SK-N-SH (cell line): Measurements from ENCODE around the gene ANKH. TPM values are rescaled to one million over a fixed set of nuclear protein-coding genes. Genes with fewer than 3 reads are reported as not detected.

Experiments used
- CTCF ChIA-PET: fragments of 300-600, 350-600 bp; formaldehyde crosslinking; extraction: SDS; loops from one replicate; lab custom pipeline; 2021; lab: Yijun Ruan, JAX
- POLR2A ChIA-PET: fragments of 350-600 bp; sonication (Branson Sonifier 250); formaldehyde crosslinking; extraction: SDS; loops from one replicate; lab custom pipeline; 2020; ENCODE audit warnings: antibody characterized with exemption, inconsistent platforms; lab: Yijun Ruan, JAX
- DNase-seq: peaks from one replicate; pipeline ENCODE4 v3.0.0; 2012
- H2AFZ ChIP-seq: fragments of 200-600 bp; sonication (generic); 2 replicates; pipeline ENCODE4 v1.8.1; 2016; ENCODE audit warnings: antibody characterized with exemption, mild to moderate bottlenecking, low read depth
- H3F3A ChIP-seq: fragments of 200-600 bp; sonication (generic); replicated peaks from 2 replicates; pipeline ENCODE3; 2016; ENCODE audit warnings: antibody characterized with exemption, mild to moderate bottlenecking; ENCODE audit not compliant: insufficient read depth
- H3K27ac ChIP-seq, 2 experiments: fragments of 200-500 bp in 1 of 2; fragments of 200-600 bp in 1 of 2; sonication (Bioruptor generic) in 1 of 2; sonication (generic), shearing (Covaris generic) in 1 of 2; 2 replicates each; pipeline versions ENCODE4 v1.5.1 to v1.6.1; 2014 to 2016; ENCODE audit warnings: low read depth in 2 of 2, inconsistent platforms in 1 of 2, low read length in 1 of 2, mild to moderate bottlenecking in 1 of 2, mixed read lengths in 1 of 2
- H3K27me3 ChIP-seq: fragments of 200-600 bp; sonication (generic), shearing (Covaris generic); 2 replicates; pipeline ENCODE4 v1.6.1; 2016; ENCODE audit warnings: mixed run types; ENCODE audit not compliant: insufficient read depth
- H3K36me3 ChIP-seq, 2 experiments: fragments of 200-500 bp in 1 of 2; fragments of 200-600 bp in 1 of 2; sonication (Bioruptor generic) in 1 of 2; sonication (generic) in 1 of 2; replicated peaks in 1 of 2; 2 replicates each; pipeline versions ENCODE3 to v1.5.1; 2014 to 2016; ENCODE audit warnings: low read length in 1 of 2, mild to moderate bottlenecking in 1 of 2; ENCODE audit not compliant: insufficient read depth in 2 of 2, control insufficient read depth in 1 of 2
- H3K4me1 ChIP-seq, 2 experiments: fragments of 200-500 bp in 1 of 2; fragments of 200-600 bp in 1 of 2; sonication (Bioruptor generic) in 1 of 2; sonication (generic), shearing (Covaris generic) in 1 of 2; 2 replicates each; pipeline versions ENCODE4 v1.5.1 to v1.6.1; 2014 to 2016; ENCODE audit warnings: low read depth in 1 of 2, low read length in 1 of 2, mixed run types in 1 of 2; ENCODE audit not compliant: insufficient read depth in 2 of 2, control insufficient read depth in 1 of 2
- H3K4me2 ChIP-seq: fragments of 200-600 bp; sonication (generic), shearing (Covaris generic); 2 replicates; pipeline ENCODE4 v1.6.1; 2017; ENCODE audit warnings: mixed run types
- H3K4me3 ChIP-seq, 2 experiments: fragments of 200-500 bp in 1 of 2; fragments of 200-600 bp in 1 of 2; sonication (Bioruptor generic) in 1 of 2; sonication (generic), shearing (Covaris generic) in 1 of 2; 2 replicates each; pipeline versions ENCODE4 v1.5.1 to v1.8.1; 2014 to 2016; ENCODE audit warnings: low read depth in 2 of 2, inconsistent platforms in 1 of 2, low read length in 1 of 2, mild to moderate bottlenecking in 1 of 2, mixed read lengths in 1 of 2, moderate library complexity in 1 of 2
- H3K79me2 ChIP-seq: fragments of 200-600 bp; sonication (generic); 2 replicates; pipeline ENCODE4 v1.8.1; 2017; ENCODE audit warnings: mild to moderate bottlenecking; ENCODE audit not compliant: insufficient read depth
- H3K9ac ChIP-seq: fragments of 200-600 bp; sonication (generic); 2 replicates; pipeline ENCODE4 v1.6.1; 2017; ENCODE audit warnings: mixed run types
- H3K9me2 ChIP-seq: fragments of 200-600 bp; sonication (generic); 2 replicates; pipeline ENCODE4 v1.6.1; 2017; ENCODE audit warnings: mixed run types
- H3K9me3 ChIP-seq: fragments of 200-600 bp; sonication (generic); 2 replicates; pipeline ENCODE4 v1.6.1; 2017; ENCODE audit warnings: mixed run types, mild to moderate bottlenecking, moderate library complexity
- H4K20me1 ChIP-seq: fragments of 200-600 bp; sonication (generic); 2 replicates; pipeline ENCODE4 v1.6.1; 2017; ENCODE audit warnings: mild to moderate bottlenecking, mixed run types; ENCODE audit not compliant: insufficient read depth
- CHD2 ChIP-seq: fragments of 150-350 bp; IDR thresholded peaks from 2 replicates; pipeline ENCODE4 v1.6.1; 2018; ENCODE audit warnings: low read length; ENCODE audit not compliant: partially characterized antibody
- EP300 ChIP-seq, 2 experiments: IDR thresholded peaks; 2 replicates each; pipeline versions ENCODE4 v1.4.0 to v1.6.1; 2012; ENCODE audit warnings: borderline replicate concordance in 1 of 2, low read depth in 1 of 2, low read length in 1 of 2
- FOSL2 ChIP-seq: IDR thresholded peaks from 2 replicates; pipeline ENCODE4 v1.4.0; 2012; ENCODE audit warnings: low read depth, mild to moderate bottlenecking, moderate library complexity, borderline replicate concordance
- FOXJ3 ChIP-seq: sonication (generic); formaldehyde crosslinking; IDR thresholded peaks from 2 replicates; pipeline ENCODE4 v1.5.1; 2020; ENCODE audit warnings: mild to moderate bottlenecking, missing genetic modification reagents
- FOXM1 ChIP-seq: IDR thresholded peaks from 2 replicates; pipeline ENCODE4 v1.4.0; 2012; ENCODE audit warnings: low read depth, mild to moderate bottlenecking
- GATA2 ChIP-seq: sonication (generic); formaldehyde crosslinking; IDR thresholded peaks from 2 replicates; pipeline ENCODE4 v1.5.0; 2020; ENCODE audit warnings: mild to moderate bottlenecking, missing genetic modification reagents
- MEF2A ChIP-seq: IDR thresholded peaks from 2 replicates; pipeline ENCODE4 v1.4.0; 2012; ENCODE audit warnings: low read depth, borderline replicate concordance
- POLR2AphosphoS5 ChIP-seq: IDR thresholded peaks from 2 replicates; pipeline ENCODE4 v1.6.1; 2012; ENCODE audit warnings: low read depth, low read length
- RAD21 ChIP-seq: IDR thresholded peaks from 2 replicates; pipeline ENCODE4 v1.6.1; 2012; ENCODE audit warnings: mild to moderate bottlenecking, low read length
- RCOR1 ChIP-seq: fragments of 150-350 bp; IDR thresholded peaks from 2 replicates; pipeline ENCODE4 v1.6.1; 2017; ENCODE audit warnings: antibody characterized with exemption, low read length
- TAF1 ChIP-seq: IDR thresholded peaks from 2 replicates; pipeline ENCODE4 v1.6.1; 2012; ENCODE audit warnings: low read depth, mild to moderate bottlenecking, low read length, moderate library complexity, borderline replicate concordance
- TCF12 ChIP-seq: IDR thresholded peaks from 2 replicates; pipeline ENCODE4 v1.4.0; 2012
- TEAD4 ChIP-seq: IDR thresholded peaks from 2 replicates; pipeline ENCODE4 v1.4.0; 2012; ENCODE audit warnings: mild to moderate bottlenecking, borderline replicate concordance; ENCODE audit not compliant: insufficient read depth
- YY1 ChIP-seq: IDR thresholded peaks from 2 replicates; pipeline ENCODE4 v1.4.0; 2012; ENCODE audit warnings: low read depth, mild to moderate bottlenecking
- ZBTB33 ChIP-seq: IDR thresholded peaks from 2 replicates; pipeline ENCODE4 v1.4.0; 2012; ENCODE audit warnings: low read depth, borderline replicate concordance
- WGBS: methylation state at CpG from one replicate; pipeline ENCODE4 v1.1.6; 2017; ENCODE audit warnings: low lambda C conversion rate; 5-methylcytosine and 5-hydroxymethylcytosine counted together
- polyA plus RNA-seq, 3 experiments: library from polyadenylated mRNA; depleted of rRNA; stranded (reverse); fragments of >200 nt; gene quantifications; 2 replicates each; pipeline ENCODE4 v1.2.3, GENCODE V29; 2012
- TF ChIP-seq, protein P1 (sequence below): IDR thresholded peaks from 2 replicates; pipeline ENCODE4 v1.4.0; 2012; ENCODE audit warnings: low read depth
- TF ChIP-seq, protein P2 (sequence below): IDR thresholded peaks from 2 replicates; pipeline ENCODE4 v1.6.1; 2012; ENCODE audit warnings: mild to moderate bottlenecking, low read depth, low read length, moderate library complexity
- TF ChIP-seq, protein P3 (sequence below): fragments of 150-350 bp; IDR thresholded peaks from 2 replicates; pipeline ENCODE4 v1.6.1; 2016; ENCODE audit warnings: mild to moderate bottlenecking, low read depth, low read length
- TF ChIP-seq, protein P4 (sequence below): fragments of 150-350 bp; IDR thresholded peaks from 2 replicates; pipeline ENCODE4 v1.6.1; 2017; ENCODE audit warnings: antibody characterized with exemption, low read length, low read depth, borderline replicate concordance

ANKH gene
- polyA plus RNA-seq, 1 of the 3 experiments (the other 2 are of a cell fraction), result 22.0 TPM

- 86% methylated on average over 1 of the region's 1 CpG for WGBS
- Histone ChIP-seq H3K4me2 (no peak overlapping the region), H3F3A (no peaks in the 10 kb centered on the region), H3K27me3 (no peaks in the 10 kb centered on the region), H3K79me2 (no peaks in the 10 kb centered on the region), H3K9me2 (no peaks in the 10 kb centered on the region), H4K20me1 (no peaks in the 10 kb centered on the region), H2AFZ (no peak overlapping the region), H3K9me3 (no peaks in the 10 kb centered on the region), H3K27ac (no peak overlapping the region), H3K4me3 (no peak overlapping the region), H3K36me3 (peaks cover 0 to 8% of the 10 kb centered on the region in 2 experiments), H3K9ac (no peak overlapping the region), H3K4me1 (no peaks in the 10 kb centered on the region; a peak in 2 of 4 replicates)
- CTCF ChIA-PET, result interaction anchor here (0.9 kb wide), 1 partner anchor 39 kb away, joined by 3 read pairs; no protein-coding TSS in a partner anchor
- POLR2A ChIA-PET, result no interaction called here
- TF ChIP-seq TCF12 (no peak), FOXM1 (no peak), TAF1 (no peak), POLR2AphosphoS5 (no peak), ZBTB33 (no peak), EP300 (IDR thresholded peaks at IDR 0.05; ENCODE audit: borderline replicate concordance in 1 of 2, low read depth in 1 of 2, low read length in 1 of 2) (no peak), CHD2 (no peak), GATA2 (CRISPR knock-in tag) (no peak), TEAD4 (no peak), FOSL2 (no peak), YY1 (no peak), RCOR1 (no peak), MEF2A (no peak), FOXJ3 (CRISPR knock-in tag) (no peak), RAD21 (no peak)
- TF ChIP-seq, protein P1, sequence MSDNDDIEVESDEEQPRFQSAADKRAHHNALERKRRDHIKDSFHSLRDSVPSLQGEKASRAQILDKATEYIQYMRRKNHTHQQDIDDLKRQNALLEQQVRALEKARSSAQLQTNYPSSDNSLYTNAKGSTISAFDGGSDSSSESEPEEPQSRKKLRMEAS, result no peak
- TF ChIP-seq, protein P2, sequence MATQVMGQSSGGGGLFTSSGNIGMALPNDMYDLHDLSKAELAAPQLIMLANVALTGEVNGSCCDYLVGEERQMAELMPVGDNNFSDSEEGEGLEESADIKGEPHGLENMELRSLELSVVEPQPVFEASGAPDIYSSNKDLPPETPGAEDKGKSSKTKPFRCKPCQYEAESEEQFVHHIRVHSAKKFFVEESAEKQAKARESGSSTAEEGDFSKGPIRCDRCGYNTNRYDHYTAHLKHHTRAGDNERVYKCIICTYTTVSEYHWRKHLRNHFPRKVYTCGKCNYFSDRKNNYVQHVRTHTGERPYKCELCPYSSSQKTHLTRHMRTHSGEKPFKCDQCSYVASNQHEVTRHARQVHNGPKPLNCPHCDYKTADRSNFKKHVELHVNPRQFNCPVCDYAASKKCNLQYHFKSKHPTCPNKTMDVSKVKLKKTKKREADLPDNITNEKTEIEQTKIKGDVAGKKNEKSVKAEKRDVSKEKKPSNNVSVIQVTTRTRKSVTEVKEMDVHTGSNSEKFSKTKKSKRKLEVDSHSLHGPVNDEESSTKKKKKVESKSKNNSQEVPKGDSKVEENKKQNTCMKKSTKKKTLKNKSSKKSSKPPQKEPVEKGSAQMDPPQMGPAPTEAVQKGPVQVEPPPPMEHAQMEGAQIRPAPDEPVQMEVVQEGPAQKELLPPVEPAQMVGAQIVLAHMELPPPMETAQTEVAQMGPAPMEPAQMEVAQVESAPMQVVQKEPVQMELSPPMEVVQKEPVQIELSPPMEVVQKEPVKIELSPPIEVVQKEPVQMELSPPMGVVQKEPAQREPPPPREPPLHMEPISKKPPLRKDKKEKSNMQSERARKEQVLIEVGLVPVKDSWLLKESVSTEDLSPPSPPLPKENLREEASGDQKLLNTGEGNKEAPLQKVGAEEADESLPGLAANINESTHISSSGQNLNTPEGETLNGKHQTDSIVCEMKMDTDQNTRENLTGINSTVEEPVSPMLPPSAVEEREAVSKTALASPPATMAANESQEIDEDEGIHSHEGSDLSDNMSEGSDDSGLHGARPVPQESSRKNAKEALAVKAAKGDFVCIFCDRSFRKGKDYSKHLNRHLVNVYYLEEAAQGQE, result no peak
- TF ChIP-seq, protein P3, sequence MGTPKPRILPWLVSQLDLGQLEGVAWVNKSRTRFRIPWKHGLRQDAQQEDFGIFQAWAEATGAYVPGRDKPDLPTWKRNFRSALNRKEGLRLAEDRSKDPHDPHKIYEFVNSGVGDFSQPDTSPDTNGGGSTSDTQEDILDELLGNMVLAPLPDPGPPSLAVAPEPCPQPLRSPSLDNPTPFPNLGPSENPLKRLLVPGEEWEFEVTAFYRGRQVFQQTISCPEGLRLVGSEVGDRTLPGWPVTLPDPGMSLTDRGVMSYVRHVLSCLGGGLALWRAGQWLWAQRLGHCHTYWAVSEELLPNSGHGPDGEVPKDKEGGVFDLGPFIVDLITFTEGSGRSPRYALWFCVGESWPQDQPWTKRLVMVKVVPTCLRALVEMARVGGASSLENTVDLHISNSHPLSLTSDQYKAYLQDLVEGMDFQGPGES, result no peak
- TF ChIP-seq, protein P4, sequence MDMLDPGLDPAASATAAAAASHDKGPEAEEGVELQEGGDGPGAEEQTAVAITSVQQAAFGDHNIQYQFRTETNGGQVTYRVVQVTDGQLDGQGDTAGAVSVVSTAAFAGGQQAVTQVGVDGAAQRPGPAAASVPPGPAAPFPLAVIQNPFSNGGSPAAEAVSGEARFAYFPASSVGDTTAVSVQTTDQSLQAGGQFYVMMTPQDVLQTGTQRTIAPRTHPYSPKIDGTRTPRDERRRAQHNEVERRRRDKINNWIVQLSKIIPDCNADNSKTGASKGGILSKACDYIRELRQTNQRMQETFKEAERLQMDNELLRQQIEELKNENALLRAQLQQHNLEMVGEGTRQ, result no peak
- no peak for DNase-seq
Observed at GRCh38 chr5:14766584-14766983, 105.0 kb downstream of the ANKH start.
